ENCODE results near the gene DHODH.
"Not testable (repeated sequence)": the region's sequence is repeated elsewhere in the genome, so short reads cannot be mapped to it uniquely, and the experiment has no call there.

The DHODH gene

GRCh38 chr16:72051818-72052217 lies 43.3 kb downstream of the DHODH start:
- TF ChIP-seq POLR2AphosphoS5 (IDR thresholded peaks at IDR 0.05; ENCODE audit: low read depth, low read length) (no peak), FOXP2 (optimal IDR thresholded peaks at IDR 0.05; ENCODE audit: borderline replicate concordance, extremely low read depth, extremely low read length, insufficient read depth) (no peak), SIN3A (IDR thresholded peaks at IDR 0.05; ENCODE audit: borderline replicate concordance, insufficient read depth, low read length) (no peak), TAF1 (IDR thresholded peaks at IDR 0.05; ENCODE audit: borderline replicate concordance, insufficient read depth, low read length) (no peak), REST (IDR thresholded peaks at IDR 0.05; ENCODE audit: insufficient read depth in 1 of 2, low read depth in 2 of 2, low read length in 2 of 2) (no peak)

- not testable (repeated sequence) for TF ChIP-seq REST (IDR thresholded peaks at IDR 0.05; ENCODE audit: insufficient read depth in 1 of 2, low read depth in 2 of 2, low read length in 2 of 2); SIN3A (IDR thresholded peaks at IDR 0.05; ENCODE audit: borderline replicate concordance, insufficient read depth, low read length); TAF1 (IDR thresholded peaks at IDR 0.05; ENCODE audit: borderline replicate concordance, insufficient read depth, low read length)
Observed at GRCh38 chr16:72054254-72054847, 45.8 kb downstream of the DHODH start, which contains the start of gene HP. TSS of gene HP (plus strand) at chr16:72054505. CDS start at chr16:72054653, 148 bp downstream.

- TF ChIP-seq TAF1 (IDR thresholded peaks at IDR 0.05; ENCODE audit: borderline replicate concordance, insufficient read depth, low read length) = no peak
- no peak for TF ChIP-seq REST (IDR thresholded peaks at IDR 0.05; ENCODE audit: insufficient read depth in 1 of 2, low read depth in 2 of 2, low read length in 2 of 2)
- no peak for TF ChIP-seq FOXP2 (optimal IDR thresholded peaks at IDR 0.05; ENCODE audit: borderline replicate concordance, extremely low read depth, extremely low read length, insufficient read depth)
- no peak for TF ChIP-seq SIN3A (IDR thresholded peaks at IDR 0.05; ENCODE audit: borderline replicate concordance, insufficient read depth, low read length)
- no peak for TF ChIP-seq POLR2AphosphoS5 (IDR thresholded peaks at IDR 0.05; ENCODE audit: low read depth, low read length)
Observed at GRCh38 chr16:72055911-72056310, 47.4 kb downstream of the DHODH start.

GRCh38 chr16:72060405-72060804 lies 51.9 kb downstream of the DHODH start:
- no peak for TF ChIP-seq FOXP2 (optimal IDR thresholded peaks at IDR 0.05; ENCODE audit: borderline replicate concordance, extremely low read depth, extremely low read length, insufficient read depth)
- TF ChIP-seq SIN3A (IDR thresholded peaks at IDR 0.05; ENCODE audit: borderline replicate concordance, insufficient read depth, low read length) = no peak
- no peak for TF ChIP-seq POLR2AphosphoS5 (IDR thresholded peaks at IDR 0.05; ENCODE audit: low read depth, low read length)
- no peak for TF ChIP-seq REST (IDR thresholded peaks at IDR 0.05; ENCODE audit: insufficient read depth in 1 of 2, low read depth in 2 of 2, low read length in 2 of 2)
- TF ChIP-seq TAF1 (IDR thresholded peaks at IDR 0.05; ENCODE audit: borderline replicate concordance, insufficient read depth, low read length) = no peak

- TF ChIP-seq TAF1 (IDR thresholded peaks at IDR 0.05; ENCODE audit: borderline replicate concordance, insufficient read depth, low read length) (no peak), POLR2AphosphoS5 (IDR thresholded peaks at IDR 0.05; ENCODE audit: low read depth, low read length) (no peak), FOXP2 (optimal IDR thresholded peaks at IDR 0.05; ENCODE audit: borderline replicate concordance, extremely low read depth, extremely low read length, insufficient read depth) (no peak), REST (IDR thresholded peaks at IDR 0.05; ENCODE audit: insufficient read depth in 1 of 2, low read depth in 2 of 2, low read length in 2 of 2) (no peak), SIN3A (IDR thresholded peaks at IDR 0.05; ENCODE audit: borderline replicate concordance, insufficient read depth, low read length) (no peak)
Observed at GRCh38 chr16:72061564-72061963, 53.0 kb downstream of the DHODH start.
